GM19395 (cell line): ENCODE results near the gene ARSG.
"Not testable (repeated sequence)": the region's sequence is repeated elsewhere in the genome, so short reads cannot be mapped to it uniquely, and the experiment has no call there.

Experiments
- ATAC-seq: cut with Tn5 transposase; IDR thresholded peaks from one replicate; pipeline ENCODE4 v1.9.1; 2021; ENCODE audit warnings: mild to moderate bottlenecking, moderate library complexity; ENCODE audit not compliant: unreplicated experiment

Gene ARSG

DNA sequence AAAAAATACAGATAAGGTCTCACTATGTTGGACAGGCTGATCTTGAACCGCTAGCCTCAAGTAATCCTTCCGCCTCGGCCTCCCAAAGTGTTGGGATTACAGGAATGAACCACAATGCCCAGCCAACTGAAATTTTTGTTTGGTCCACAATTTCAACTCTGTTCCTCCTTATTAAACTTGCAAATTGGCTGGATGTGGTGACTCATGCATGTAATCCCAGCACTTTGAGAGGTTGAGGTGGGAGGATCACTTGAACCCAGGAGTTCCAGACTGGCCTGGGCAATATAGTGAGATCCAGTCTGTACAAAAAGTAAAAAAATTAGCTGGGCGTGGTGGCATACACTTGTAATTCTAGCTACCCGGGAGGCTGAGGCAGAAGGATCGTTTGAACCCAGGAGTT lies 13.4 kb downstream of the ARSG start:
- no peak for ATAC-seq

DNA sequence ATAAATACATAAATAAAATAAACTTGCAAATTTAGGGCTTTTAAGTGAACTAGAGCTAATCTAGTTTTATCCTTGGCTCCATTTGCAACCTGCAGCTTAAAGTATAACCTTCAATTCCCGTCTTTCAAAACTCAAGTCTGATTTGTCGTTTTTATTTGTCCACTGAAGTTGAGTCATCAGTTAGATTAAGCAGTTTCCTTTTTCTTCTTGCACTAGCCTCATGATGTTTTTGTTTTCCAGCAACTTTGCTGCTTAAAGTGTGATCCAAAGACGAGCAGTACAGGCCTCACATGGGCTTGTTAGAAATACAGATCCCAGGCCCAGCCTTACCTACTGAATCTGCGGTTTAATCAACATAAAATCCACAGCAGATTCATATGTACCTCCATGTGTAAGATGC lies 13.8 kb downstream of the ARSG start:
- ATAC-seq = no peak

DNA sequence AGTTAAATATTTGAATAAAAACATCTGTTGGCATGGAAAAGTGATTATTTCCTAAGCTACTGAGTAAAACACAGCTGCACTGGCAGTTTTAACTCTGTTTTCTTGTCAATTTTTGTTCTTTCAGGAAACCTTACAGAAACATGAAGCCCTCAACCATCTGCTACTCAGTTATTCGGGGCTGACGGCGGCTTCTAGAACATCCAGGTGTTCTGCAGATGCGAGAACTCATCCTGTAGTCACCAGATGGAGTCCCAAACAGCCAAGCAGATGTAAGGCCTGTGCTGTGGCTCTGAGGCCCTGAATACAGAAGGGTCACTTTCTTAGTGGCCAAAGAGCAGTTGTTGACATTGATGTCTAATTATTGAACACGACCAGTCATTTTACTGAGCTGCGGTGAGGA lies 15.5 kb downstream of the ARSG start:
- ATAC-seq = no peak

DNA sequence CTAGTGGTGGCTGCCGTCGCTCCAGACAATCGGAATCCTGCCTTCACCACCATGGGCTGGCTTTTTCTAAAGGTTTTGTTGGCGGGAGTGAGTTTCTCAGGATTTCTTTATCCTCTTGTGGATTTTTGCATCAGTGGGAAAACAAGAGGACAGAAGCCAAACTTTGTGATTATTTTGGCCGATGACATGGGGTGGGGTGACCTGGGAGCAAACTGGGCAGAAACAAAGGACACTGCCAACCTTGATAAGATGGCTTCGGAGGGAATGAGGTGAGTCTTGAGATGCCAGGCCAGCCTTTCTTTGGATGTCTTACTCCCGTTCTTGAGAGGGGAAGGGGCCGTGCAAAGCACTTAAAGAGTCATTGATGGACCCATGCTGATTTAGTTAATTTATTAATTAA lies 16.1 kb downstream of the ARSG start:
- ATAC-seq = no peak

DNA sequence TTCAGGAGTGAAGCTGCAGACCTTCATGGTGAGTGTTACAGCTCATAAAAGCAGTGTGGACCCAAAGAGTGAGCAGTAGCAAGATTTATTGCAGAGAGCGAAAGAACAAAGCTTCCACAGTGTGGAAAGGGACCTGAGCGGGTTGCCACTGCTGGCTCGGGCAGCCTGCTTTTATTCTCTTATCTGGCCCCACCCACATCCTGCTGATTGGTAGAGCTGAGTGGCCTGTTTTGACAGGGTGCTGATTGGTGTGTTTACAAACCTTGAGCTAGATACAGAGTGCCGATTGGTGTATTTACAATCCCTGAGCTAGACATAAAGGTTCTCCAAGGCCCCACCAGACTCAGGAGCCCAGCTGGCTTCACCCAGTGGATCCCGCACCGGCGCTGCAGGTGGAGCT lies 17.2 kb downstream of the ARSG start:
- not testable (repeated sequence) for ATAC-seq

DNA sequence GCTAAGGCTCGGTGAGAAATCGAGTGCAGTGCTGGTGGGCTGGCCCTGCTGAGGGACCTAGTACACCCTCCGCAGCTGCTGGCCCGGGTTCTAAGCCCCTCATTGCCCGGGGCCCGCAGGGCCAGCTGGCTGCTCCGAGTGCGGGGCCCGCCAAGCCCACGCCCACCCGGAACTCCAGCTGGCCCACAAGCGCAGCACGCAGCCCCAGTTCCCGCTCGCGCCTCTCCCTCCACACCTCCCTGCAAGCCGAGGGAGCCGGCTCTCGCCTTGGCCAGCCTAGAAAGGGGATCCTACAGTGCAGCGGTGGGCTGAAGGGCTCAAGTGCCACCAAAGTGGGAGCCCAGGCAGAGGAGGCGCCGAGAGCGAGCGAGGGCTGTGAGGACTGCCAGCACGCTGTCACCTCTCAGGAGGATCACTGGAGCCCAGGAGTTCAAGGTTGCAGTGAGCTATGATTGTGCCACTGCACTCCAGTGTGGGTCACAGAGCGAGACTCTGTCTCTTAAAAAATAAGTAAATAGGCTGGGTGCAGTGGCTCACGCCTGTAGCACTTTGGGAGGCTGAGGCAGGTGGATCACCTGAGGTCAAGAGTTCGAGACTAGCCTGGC lies 17.9 kb downstream of the ARSG start:
- not testable (repeated sequence) for ATAC-seq

DNA sequence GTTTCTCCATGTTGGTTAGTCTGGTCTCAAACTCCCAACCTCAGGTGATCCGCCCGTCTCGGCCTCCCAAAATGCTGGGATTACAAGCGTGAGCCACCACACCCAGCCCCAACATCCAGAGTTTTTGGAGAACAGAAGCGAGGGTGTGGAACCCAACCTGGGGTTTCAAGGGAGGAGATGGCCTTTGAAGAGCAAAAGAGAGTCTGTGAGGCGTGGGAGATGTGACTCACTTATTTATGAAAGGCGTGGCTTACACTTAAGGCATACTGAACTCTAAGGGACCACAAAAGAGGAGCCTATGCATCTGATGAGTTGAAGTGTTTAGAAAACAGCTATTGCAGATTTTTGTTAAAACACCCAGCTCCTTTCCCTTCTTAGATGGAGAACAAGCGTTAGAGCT lies 18.9 kb downstream of the ARSG start:
- no peak for ATAC-seq

DNA sequence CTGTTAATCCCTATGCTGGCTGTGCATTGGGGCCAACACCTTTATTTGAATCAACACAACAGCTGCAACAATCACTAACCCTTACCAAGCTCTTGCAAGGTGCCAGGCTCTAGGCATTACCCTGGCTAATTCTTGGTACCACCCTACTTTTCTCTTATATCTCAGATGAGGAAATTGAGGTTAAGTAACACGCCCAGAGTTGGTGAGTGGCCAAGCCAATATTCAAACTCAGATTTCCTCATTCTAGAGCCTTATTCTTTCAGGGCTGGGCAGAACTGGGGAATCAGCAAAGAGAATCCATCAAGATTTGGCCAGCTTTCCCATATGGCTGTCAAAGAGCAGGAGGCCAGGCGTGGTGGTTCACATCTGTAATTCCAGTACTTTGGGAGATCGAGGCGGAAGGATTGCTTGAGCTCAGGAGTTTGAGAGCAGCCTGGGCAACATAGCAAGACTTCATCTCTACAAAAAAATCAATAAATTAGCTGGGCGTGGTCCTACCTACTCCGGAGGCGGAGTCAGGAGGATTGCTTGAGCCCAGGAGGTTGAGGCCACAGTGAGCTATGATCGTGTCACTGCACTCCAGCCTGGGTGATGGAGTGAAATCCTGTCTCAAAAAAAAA lies 23.7 kb downstream of the ARSG start:
- ATAC-seq = no peak

DNA sequence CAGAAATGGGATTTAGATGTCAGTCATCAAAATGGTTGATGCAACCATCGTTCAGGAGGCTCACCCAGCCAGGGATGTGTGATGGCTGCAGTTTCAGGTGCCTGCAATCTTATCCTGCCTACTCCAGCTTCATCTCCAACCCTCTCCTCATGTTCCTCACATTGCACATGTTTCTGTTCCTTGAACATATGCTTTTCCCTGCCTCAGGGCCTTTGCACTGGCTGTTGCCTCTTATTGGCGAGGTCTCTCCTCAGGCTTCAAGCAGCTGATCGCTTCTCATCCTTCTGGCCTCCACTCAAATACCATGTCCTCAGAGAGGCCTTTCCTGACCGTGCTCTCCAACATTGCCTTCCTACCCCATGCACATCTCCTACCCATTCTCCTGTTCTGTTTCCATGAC lies 24.6 kb downstream of the ARSG start:
- ATAC-seq = no peak

DNA sequence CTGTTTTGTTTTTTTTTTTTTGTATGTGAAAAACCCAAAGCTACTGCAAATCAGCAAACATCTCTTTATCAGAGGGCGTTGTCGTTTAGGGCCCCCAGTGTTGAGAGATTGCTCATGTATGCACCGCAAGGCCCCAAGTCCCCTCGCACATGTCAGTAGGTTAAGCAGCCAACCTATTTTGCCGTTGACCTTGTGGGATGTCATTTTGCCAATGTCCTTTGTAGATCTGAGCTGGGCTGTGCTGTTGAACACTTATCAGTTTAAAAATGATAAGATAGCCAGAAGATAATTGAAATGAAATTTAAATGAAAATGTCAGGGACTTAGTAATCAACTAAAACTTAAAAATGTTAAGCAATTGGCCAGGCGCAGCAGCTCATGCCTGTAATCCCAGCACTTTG lies 26.2 kb downstream of the ARSG start:
- no peak for ATAC-seq

DNA sequence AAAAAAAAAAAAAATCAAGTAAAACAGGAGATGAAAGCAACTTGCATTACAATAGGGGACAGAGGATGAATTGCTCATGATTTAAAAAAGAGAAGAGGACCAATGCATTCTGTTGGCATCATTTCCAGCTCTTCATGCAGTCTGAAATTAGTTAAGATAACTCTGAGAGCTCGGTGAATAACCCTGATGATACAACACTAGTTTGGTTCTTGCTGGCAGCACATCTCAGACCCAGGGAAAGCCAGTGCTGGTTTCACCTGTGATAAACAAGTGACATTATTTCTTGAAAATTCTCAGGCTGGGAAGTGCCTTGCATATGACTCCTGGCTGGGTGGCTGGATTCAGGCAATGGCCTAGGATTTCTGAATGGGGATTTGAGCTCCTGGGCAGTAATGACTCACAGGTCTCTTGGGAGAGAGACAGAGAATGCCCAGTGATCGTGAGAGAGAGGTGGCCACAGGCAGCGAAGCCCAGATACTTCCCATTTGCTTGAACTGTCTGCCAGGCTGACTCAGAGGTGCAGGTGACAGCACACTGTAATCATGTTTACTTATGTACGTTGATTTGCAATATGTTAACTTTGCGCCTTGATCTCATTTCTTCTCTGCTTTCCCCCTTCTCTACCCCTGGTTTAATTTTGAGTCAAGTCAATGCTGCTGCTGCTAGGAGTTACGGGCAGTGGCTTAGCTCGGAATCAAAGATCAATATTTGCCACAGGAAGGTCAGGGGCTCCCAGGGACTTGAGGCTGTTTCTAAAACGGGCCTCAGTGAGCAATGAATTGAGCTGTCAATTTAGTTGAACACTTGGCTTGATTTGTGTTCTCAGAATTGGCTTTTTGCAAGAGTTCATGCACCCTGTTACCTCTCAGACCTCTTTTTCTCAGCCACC lies 27.1 kb downstream of the ARSG start:
- ATAC-seq = no peak

DNA sequence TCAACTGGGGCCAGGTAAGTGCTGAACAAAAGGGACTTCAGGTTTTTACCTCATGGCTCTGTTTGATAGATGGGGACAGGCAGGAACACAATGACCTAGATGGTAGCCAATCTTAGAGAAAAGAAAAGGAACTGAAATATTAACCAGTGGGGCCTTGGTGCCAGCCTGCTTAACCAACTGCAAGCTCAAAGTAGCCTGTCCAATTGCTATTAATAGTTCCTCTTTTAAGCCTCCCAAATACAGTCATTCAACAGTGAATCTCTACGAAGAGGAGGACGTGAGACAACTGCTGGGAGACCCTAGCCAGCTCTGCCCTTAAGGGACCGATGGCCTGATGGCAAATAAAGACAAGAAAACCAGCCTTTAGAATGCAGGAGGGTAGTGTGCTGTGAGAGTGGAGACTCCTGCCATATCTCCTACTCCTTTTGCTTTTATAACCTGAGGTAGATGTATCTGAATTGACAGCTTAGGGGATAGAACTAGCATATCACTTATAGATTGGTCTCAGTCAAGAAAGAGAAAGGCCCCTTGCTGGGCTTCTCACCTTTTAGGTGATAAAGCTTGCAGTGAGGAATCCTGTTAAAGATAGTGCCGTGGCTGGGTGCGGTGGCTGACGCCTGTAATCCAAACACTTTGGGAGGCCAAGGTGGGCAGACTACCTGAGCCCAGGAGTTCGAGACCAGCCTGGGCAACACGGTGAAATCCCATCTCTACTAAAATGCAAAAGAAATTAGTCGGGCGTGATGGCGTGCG lies 28.3 kb downstream of the ARSG start:
- ATAC-seq = no peak

DNA sequence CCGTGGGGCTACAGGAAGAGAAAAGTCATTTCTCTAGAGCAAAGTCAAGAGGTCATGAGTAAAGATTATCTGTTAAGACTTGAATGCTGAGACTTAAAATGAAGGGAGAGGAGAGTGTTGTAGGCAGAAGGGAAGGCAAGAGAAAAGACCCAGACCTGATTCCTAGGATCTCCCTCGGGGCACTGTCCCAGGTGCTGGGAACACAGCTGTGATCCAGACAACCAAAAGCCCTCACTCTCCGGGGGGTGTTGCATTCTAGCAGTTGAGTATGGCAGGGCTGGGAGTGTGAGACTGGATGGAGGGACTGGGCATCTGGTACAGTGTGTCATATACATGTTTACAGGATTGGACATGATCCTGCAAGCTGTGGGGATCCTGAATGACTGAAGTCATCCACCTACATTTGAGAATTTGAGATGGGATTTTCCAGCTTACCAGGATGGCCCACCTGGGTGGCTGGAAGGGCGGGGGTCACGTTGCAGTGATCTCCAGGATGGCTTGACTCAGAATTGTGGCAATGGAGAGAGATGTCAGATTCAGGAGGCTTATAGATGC lies 29.1 kb downstream of the ARSG start:
- ATAC-seq = no peak

DNA sequence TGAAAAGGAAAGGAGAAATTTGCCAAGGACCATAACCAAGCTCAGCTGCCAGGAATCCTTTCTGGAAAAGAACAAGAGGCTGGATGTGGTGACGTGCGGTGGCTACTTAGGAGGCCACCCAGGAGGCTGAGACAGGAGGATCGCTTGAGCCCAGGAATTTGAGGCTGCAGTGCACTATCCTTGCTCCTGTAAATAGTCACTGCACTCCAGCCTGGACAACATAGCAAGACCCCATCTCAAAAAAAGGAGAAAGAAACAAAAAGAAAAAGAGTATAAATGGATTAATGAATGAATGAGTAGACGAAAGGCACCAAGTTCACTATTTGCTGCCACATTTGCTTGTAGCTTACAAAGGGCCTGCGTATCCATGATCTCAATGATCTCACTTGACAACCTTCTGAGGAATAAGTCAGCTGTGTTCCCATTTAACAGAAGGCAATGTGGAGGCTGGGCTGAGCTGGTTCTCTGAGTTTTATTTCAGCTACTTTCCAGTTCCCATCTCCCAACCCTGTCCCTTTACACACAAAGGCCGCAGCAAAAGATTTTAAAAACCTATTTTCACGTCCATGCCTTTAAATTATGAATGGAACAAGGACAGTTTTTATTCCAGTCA lies 29.8 kb downstream of the ARSG start:
- ATAC-seq = no peak

DNA sequence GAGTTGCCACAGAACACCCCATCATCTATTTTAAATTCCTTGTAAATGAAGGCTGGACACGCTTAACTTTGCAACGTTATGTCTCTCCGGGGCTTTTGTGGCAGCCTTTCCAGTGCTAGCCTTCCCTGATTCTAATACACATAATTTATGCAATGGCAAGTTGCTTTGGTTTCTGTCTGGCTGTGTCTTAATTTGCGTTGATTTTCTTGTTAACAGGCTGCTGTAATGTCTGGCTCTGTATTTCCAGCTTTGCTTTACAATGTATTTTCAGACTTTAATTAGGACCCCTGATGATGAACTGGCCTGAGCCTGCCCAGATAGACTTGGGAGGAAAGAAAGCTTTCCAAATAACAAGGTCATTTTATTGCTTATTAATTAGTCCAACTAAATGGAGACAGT lies 30.3 kb downstream of the ARSG start:
- ATAC-seq = no peak

DNA sequence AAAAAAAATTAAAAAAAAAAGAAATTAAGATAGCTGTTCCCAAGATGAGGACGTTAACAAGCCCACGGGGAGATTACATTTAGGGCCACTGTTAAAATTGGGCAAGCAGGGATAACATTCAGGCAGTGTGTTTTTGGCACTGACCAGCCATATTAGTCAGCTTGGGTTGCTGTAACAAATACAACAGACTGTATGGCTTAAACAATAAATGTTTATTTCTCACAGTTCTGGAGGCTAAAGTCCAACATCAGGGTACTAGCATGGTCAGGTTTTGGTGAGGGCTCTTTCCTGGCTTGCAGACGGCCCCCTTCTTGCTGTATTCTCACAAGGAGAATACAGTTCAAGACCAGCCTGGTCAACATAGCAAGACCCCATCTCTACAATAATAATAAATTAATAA lies 31.3 kb downstream of the ARSG start:
- no peak for ATAC-seq

DNA sequence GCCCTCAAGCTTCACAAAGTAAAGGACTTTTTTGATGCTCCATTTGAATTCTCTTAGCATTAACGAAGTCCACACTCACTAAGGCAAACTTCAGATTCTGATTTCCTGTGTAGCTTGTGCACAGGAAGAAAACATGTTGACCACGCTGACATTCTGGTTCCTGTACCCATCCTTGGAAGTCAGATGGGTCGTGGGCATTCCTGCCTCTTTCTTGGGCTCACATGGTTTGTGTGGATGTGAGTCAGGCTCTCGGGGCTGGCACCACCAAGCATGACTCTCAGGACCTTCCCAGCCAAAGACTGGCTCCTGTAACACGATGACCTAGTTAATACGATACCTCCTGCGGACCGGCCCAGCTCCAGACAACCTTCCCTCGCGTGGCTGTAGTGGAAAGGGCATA lies 32.8 kb downstream of the ARSG start:
- no peak for ATAC-seq

DNA sequence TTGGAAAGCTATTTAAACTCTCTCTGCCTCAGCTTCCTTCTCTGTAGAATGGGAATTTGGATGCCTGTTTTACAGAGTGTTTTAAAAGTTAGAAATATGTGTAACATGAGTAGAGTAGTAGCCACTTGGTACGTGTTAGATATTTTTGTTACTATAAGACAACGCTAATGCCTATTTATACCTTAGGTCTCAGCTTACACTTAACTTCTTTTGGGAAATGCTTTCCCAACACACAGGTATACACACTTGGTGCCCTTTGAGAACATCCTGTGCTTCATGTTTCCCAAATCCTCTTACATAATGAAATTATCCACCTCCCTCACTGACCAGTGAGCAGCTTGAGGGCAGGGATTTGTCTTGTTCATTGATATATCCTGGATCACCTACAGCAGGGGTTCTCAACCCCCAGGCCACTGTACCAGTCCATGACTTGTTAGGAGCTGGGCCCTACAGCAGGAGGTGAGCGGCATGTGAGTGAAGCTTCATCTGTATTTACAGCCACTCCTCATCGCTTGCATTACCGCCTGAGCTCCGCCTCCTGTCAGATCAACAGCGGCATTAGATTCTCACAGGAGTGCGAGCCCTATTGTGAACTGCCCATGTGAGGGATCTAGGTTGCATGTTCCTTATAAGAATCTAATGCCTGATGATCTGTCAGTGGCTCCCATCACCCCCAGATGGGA lies 33.5 kb downstream of the ARSG start:
- ATAC-seq = no peak

DNA sequence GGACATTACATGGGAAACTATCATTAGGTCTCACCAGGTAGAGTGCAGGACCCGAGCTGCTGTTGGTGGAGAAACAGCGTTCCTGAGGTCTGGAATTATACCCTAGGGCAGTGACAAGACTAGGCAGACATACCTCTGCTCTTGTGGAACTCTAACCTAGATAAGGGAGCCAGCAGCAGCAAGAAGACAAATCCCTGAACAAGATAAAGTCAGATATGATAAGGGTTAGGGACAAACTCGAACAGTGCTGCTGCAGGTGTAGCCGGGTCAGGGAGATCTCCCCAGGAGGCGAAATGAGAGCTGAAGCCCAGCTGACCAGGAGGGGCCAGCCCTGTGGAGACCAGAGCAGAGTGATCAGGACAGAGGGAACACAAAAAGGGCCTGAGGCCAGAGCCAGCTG lies 34.7 kb downstream of the ARSG start:
- ATAC-seq = no peak

DNA sequence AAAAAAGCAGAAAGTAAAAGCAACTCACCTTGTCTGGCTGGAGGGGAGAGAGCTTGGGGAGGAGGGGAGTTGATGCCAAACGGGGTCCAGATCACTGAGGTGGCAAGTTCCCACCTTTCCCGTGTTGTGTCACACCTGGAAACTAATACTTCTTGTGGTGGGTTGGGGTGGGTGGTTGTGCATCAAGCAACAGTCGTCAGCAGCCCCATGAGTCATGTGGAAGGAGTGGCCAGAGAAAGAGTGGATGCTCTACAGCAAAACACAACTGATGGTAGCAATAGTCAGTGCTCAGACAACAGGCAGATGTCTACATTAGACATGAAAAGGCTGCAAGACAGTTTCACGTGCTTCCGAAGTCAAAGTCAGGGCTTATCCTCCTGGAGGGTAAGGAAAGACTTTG lies 35.4 kb downstream of the ARSG start:
- no peak for ATAC-seq
